ENCODE results near the gene CTCFL.

DNA sequence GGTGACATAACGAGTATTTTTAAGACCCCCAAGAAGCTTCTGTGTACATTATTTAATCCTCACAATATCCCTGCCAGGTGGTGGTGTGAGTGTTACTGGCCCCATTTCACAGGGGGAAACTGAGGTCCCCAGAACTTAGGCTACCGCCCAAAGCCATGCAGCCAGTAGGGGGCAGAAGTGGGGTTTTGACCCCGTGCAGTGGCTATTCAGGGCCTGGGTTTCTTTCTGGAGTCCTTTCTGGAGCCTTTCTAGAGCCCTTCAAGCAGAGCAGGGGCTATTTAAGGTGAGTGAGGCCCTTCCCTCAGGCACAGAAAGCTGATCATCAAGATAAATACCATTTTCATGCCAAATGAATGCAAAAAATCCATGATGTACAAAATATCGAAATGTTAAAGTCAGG lies 59.0 kb downstream of the CTCFL start:
- TF ChIP-seq POLR2AphosphoS5 (IDR thresholded peaks at IDR 0.05) (no peak), POLR2A (IDR thresholded peaks at IDR 0.05) (no peak), EP300 (IDR thresholded peaks at IDR 0.05) (no peak)
- TF ChIP-seq, protein P1, sequence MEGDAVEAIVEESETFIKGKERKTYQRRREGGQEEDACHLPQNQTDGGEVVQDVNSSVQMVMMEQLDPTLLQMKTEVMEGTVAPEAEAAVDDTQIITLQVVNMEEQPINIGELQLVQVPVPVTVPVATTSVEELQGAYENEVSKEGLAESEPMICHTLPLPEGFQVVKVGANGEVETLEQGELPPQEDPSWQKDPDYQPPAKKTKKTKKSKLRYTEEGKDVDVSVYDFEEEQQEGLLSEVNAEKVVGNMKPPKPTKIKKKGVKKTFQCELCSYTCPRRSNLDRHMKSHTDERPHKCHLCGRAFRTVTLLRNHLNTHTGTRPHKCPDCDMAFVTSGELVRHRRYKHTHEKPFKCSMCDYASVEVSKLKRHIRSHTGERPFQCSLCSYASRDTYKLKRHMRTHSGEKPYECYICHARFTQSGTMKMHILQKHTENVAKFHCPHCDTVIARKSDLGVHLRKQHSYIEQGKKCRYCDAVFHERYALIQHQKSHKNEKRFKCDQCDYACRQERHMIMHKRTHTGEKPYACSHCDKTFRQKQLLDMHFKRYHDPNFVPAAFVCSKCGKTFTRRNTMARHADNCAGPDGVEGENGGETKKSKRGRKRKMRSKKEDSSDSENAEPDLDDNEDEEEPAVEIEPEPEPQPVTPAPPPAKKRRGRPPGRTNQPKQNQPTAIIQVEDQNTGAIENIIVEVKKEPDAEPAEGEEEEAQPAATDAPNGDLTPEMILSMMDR (IDR thresholded peaks at IDR 0.05), result no peak
